Erythroblast (primary cell): ENCODE data around the gene SAE1.

Experiments
- GATA1 ChIP-seq: IDR thresholded peaks from 2 replicates; pipeline ENCODE4 v1.6.1; 2011; ENCODE audit warnings: low read depth, mild to moderate bottlenecking, control low read depth, low read length, moderate library complexity
- POLR2A ChIP-seq: IDR thresholded peaks from 2 replicates; pipeline ENCODE4 v1.6.1; 2011; ENCODE audit warnings: mild to moderate bottlenecking, low read length

DNA sequence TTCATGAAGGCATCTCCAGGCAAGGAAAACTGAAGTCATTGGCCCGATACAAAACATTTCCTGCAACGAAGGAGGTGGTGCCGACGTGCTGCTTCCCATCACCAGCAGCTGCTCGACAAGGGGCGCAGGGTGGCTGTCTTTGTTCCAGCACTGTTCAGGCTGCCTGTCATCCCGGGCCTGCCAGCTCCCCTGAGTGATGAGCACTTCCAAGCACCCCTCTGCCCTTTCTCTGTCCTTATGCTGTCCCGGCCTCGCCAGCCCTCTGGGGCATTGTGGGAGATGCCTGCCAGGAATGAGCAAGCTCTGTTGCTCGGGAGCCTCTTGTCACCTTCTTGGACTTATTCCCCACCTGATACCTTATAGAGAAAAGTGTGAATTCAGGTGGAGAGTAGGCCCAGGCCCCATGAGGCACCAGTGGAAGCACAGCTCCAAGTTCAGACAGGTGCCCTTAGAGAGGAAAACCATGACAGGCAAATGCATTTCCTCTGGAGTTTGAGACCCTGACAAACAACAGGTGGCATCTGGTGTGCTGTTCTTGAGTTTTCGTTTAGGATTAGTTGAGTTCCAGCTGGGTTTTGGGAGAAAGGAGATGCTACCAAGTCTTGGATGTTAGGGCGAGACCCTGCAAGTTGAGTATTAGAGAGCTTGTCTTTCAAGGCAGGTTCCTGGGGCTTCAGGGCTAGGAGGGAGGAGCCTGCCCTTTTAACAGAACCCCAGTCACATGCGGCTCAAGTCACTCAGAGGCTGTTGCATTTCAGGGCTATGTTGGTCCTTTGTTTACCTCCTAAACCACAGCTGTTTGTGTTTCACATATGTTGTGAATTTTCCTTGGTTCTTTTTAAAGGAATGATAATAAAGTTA lies 78.9 kb downstream of the SAE1 start:
- TF ChIP-seq POLR2A = no peak
- no peak for TF ChIP-seq GATA1
